Measurements from ENCODE around the gene PIGA. TPM values are rescaled to one million over a fixed set of nuclear protein-coding genes. Genes with fewer than 3 reads are reported as not detected.

PIGA gene
- total RNA-seq (2021) (9.0 and 15.3 TPM in 2 replicates), Bru-seq, nascent RNA (percentile 77 among the genes with signal in this experiment), BruChase-seq, experiment 1, labeled RNA remaining after a 2-hour chase (percentile 84 among the genes with signal in this experiment), BruChase-seq, experiment 2, labeled RNA remaining after a 6-hour chase (percentile 81 among the genes with signal in this experiment)
- long read RNA-seq, transcript PIGA-201 (6 exons, 3,652 nt): major isoform, 6 of 14 reads
- long read RNA-seq, partial matches to known transcripts: 1 of 14 reads
- long read RNA-seq, other reads (novel, unspliced or antisense): 3 of 14 reads

- CTCF ChIA-PET: no interaction called here
- H2AFZ ChIP-seq: peak within 1 kb of the TSS; percentile 81
- H3K4me2 ChIP-seq: peak within 1 kb of the TSS; percentile 95
- no peaks in the 10 kb centered on the region for H4K20me1 ChIP-seq (ENCODE audit: insufficient read depth)
- POLR2A ChIA-PET (ENCODE audit: unreplicated experiment): no interaction called here
- TSS peak; percentile 71 for BruUV-seq (replicated peaks)
- peak within 1 kb of the TSS; percentile 82 for H3K4me3 ChIP-seq
- DNase-seq: peak; percentile 94 to 95
- intact Hi-C loops (cut with micrococcal nuclease; ENCODE audit: unreplicated experiment): loop anchor here (1.0 to 10.0 kb wide), 2 partner anchors 339 to 402 kb away; no protein-coding TSS in a partner anchor
- peaks cover 23% of the 10 kb centered on the region; the same call in 1 of the 2 replicates for H3F3A ChIP-seq (ENCODE audit: insufficient read depth, low read depth)
- no peak for TF ChIP-seq EZH2 (IDR thresholded peaks at IDR 0.05; ENCODE audit: low read depth)
- TF ChIP-seq CTCF (conservative IDR thresholded peaks at IDR 0.05): no peak
- no peaks in the 10 kb centered on the region for H3K27me3 ChIP-seq (ENCODE audit: insufficient read depth, low read depth)
- no peaks in the 10 kb centered on the region for H3K9me2 ChIP-seq (ENCODE audit: insufficient read depth)
- peaks cover 13% of the 10 kb centered on the region for H3K4me1 ChIP-seq (replicated peaks; ENCODE audit: insufficient read depth)
- no peaks in the 10 kb centered on the region for H3K9me3 ChIP-seq (ENCODE audit: insufficient read depth, low read depth)
- H3K36me3 ChIP-seq (ENCODE audit: low read depth): no peaks in the 10 kb centered on the region
- peaks cover 20% of the 10 kb centered on the region for H3K79me2 ChIP-seq (ENCODE audit: low read depth)
- peak within 1 kb of the TSS; percentile 89 for H3K27ac ChIP-seq
Measured at GRCh38 chrX:15335135-15336022, at the start of gene PIGA. TSS of gene PIGA (minus strand) at chrX:15335523. CDS start at chrX:15331930, 3,593 bp downstream.

GRCh38 chrX:15384304-15384703, 49.0 kb upstream of the PIGA start, which contains the start of gene VEGFD:
TSS of gene VEGFD (minus strand) at chrX:15384413. CDS start at chrX:15383946, 467 bp downstream.
- Histone ChIP-seq H4K20me1 (ENCODE audit: insufficient read depth) (no peaks in the 10 kb centered on the region), H3K4me2 (no peak within 1 kb of the TSS), H3K27me3 (ENCODE audit: insufficient read depth, low read depth) (no peaks in the 10 kb centered on the region), H3K9me2 (ENCODE audit: insufficient read depth) (no peaks in the 10 kb centered on the region), H2AFZ (no peak within 1 kb of the TSS), H3K9me3 (ENCODE audit: insufficient read depth, low read depth) (no peaks in the 10 kb centered on the region), H3K79me2 (ENCODE audit: low read depth) (no peaks in the 10 kb centered on the region), H3K27ac (no peak within 1 kb of the TSS), H3F3A (ENCODE audit: insufficient read depth, low read depth) (no peaks in the 10 kb centered on the region), H3K4me1 (replicated peaks; ENCODE audit: insufficient read depth) (no peaks in the 10 kb centered on the region), H3K4me3 (no peak within 1 kb of the TSS), H3K36me3 (ENCODE audit: low read depth) (peaks cover 4% of the 10 kb centered on the region; the same call in 1 of the 2 replicates)
- no TSS peak for BruUV-seq (replicated peaks)
- CTCF ChIA-PET: no interaction called here
- no peak for TF ChIP-seq EZH2 (IDR thresholded peaks at IDR 0.05; ENCODE audit: low read depth)
- TF ChIP-seq CTCF (conservative IDR thresholded peaks at IDR 0.05): no peak
- no peak for DNase-seq
- intact Hi-C loops (cut with micrococcal nuclease; ENCODE audit: unreplicated experiment): no loop called here
- POLR2A ChIA-PET (ENCODE audit: unreplicated experiment): no interaction called here

- H3K4me1 ChIP-seq (replicated peaks; ENCODE audit: insufficient read depth): no peaks in the 10 kb centered on the region
- intact Hi-C loops (cut with micrococcal nuclease; ENCODE audit: unreplicated experiment): no loop called here
- H3K36me3 ChIP-seq (ENCODE audit: low read depth): no peaks in the 10 kb centered on the region
- no peaks in the 10 kb centered on the region for H3K27me3 ChIP-seq (ENCODE audit: insufficient read depth, low read depth)
- CTCF ChIA-PET: no interaction called here
- no peak overlapping the region for H3K4me2 ChIP-seq
- no peaks in the 10 kb centered on the region for H3F3A ChIP-seq (ENCODE audit: insufficient read depth, low read depth)
- no peaks in the 10 kb centered on the region for H4K20me1 ChIP-seq (ENCODE audit: insufficient read depth)
- no peaks in the 10 kb centered on the region for H3K9me2 ChIP-seq (ENCODE audit: insufficient read depth)
- no TSS peak for BruUV-seq (replicated peaks)
- no peak overlapping the region for H3K4me3 ChIP-seq
- POLR2A ChIA-PET (ENCODE audit: unreplicated experiment): no interaction called here
- H3K27ac ChIP-seq: no peak overlapping the region
- no peak for TF ChIP-seq CTCF (conservative IDR thresholded peaks at IDR 0.05)
- TF ChIP-seq EZH2 (IDR thresholded peaks at IDR 0.05; ENCODE audit: low read depth): no peak
- no peak overlapping the region for H2AFZ ChIP-seq
- no peak for DNase-seq
- no peaks in the 10 kb centered on the region for H3K79me2 ChIP-seq (ENCODE audit: low read depth)
- no peaks in the 10 kb centered on the region for H3K9me3 ChIP-seq (ENCODE audit: insufficient read depth, low read depth)
Measured at GRCh38 chrX:15382813-15383212, 47.5 kb upstream of the PIGA start.
